M059J (cell line): ENCODE measurements around the gene KRT84. TPM values are rescaled to one million over a fixed set of nuclear protein-coding genes. Genes with fewer than 3 reads are reported as not detected.
A peak's percentile ranks its signal among the peaks of the same experiment; 100 is the strongest.

Source experiments
- DNase-seq: peaks from one replicate; pipeline ENCODE4 v3.0.0-alpha.2; 2012; ENCODE audit warnings: low read depth
- total RNA-seq: library from RNA; depleted of rRNA; stranded (reverse); fragments of >200 nt; shearing (Covaris generic); gene quantifications from 2 replicates; pipeline ENCODE4 v1.2.3, GENCODE V29; 2014

The KRT84 gene
- total RNA-seq, 1 experiment from 2014 or later = not detected

DNA sequence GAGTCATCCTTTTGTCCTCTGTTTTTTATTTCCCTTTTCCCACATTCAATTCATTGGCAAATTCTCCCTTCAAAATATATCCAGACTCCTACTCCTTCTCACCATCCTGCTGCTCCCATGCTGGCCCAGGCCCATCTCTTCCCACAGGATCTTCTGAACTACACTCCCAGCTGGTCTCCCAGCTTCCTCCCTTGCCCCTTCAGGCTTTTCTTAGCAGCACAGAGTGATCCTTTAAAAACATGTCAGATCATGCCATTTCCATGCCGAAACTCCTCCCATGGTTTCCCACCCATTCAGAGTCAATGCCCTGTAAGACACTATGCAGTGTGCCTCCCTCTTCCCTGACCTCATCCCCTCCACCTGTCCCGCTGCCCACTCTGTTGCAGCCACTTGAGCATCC is 2.4 kb upstream of the KRT84 start:
- DNase-seq = no peak

DNA sequence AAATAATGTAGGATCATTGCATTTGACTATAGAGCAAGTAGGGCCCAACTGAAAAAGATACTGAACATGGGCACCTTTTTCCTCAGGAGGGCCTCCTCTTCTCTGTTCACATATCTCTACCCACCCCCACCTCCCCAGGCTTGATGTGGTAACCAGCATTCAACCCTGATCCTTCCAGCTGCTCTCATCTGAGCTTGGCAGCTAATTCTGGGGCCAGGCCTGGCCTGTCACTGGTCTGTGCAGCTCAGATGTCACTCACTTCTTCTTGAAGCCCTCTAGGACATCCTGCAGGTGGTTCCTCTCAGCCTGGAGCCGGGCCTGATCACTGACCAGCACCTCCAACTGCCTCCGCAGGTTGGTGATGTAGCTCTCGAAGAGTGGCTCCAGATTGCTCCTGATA is 2.1 kb downstream of the KRT84 start:
- no peak for DNase-seq

DNA sequence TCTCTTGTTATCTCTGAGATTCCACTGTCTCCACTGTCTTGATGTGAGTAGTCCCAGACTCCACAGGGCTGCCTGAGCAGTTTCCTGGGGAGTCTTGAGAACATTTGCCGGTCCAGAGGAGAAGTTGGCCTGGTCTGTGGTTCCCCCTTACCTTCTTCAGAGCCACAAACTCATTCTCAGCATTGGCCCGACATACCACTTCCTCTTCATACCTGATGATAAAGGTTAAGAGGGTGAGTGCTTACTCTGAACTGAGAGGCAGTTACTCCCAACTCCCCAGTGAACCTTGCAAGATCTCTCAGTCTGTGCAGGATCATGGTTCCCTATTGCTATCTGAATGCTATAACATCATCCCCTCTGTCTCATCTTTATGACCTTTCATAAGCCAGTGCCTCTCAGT is 2.6 kb downstream of the KRT84 start:
- no peak for DNase-seq

DNA sequence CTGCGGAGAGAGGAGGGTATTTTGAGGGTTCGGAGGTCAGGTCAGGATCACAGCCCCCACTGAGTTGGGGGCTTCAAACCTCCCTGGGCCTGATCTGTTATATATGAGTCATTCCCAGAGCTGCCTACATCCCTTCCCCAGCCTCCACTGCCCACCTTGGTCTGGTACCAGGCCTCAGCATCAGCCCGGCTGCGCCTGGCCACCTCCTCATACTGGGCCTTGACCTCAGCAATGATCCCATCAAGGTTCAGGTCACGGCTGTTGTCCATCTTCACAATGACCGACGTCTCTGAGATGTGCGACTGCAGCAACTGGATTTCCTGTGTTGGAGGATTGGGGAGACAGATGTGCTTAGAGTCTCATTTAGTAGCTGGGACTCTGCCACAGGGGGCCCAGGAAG is 4.2 kb downstream of the KRT84 start:
- no peak for DNase-seq

DNA sequence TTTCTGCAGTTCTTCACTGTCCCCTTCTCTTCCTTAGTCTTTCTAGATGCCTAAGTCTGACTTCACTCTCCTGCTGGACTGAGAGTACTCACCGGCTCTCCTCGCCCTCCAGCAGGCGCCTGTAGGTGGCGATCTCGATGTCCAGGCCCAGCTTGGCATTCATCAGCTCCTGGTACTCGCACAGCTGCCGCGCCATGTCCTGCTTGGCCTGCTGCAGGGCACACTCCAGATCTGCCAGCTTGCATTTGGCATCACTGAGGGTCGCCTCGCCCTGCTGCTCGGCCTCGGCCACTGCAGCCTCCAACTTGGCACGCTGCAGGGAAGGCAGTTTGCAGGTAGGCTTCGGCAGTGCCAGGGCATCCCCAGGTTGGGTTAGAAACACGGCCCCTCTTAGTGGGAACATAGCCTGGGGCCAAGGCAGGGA is 5.2 kb downstream of the KRT84 start:
- DNase-seq = peak; percentile 48

DNA sequence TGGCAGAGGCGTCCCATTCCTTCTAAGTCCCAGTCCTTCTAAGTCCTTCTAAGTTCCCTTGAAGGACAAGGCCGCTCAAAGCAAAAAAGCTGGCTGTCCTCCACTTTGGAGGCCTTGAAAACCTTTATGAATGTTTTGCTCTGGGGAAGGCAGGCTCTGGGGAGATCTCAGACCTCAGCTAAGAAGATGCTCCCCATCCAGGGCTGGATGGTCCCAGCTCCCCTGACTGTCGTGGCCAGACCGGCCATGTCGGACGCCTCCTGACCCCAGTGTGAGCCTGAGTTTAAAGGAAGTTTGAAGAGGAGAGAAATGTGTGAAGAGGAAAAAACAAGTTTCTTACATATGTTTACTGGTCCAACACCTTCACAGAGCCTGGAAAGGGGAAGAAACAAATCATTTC is 5.9 kb downstream of the KRT84 start:
- no peak for DNase-seq

DNA sequence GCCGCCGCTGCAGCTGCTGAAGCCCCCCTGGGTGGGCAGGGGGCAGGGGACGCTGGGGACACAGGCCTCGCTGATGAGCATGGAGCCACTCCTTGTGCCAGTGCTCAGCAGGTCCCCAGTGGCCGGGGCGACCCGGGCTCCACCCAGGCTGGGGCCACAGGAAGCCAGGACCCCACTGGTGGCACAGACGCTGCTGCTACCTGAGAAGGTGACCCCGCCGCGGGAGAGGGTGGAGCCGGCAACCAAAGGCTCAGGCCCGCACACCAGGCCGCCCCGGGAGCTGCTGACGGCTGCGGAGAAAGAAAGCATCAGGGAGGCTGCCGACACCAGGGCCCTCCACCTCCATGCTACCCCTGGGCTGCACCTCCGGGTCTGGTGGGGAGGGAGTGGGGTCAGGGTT is 7.4 kb downstream of the KRT84 start:
- no peak for DNase-seq

DNA sequence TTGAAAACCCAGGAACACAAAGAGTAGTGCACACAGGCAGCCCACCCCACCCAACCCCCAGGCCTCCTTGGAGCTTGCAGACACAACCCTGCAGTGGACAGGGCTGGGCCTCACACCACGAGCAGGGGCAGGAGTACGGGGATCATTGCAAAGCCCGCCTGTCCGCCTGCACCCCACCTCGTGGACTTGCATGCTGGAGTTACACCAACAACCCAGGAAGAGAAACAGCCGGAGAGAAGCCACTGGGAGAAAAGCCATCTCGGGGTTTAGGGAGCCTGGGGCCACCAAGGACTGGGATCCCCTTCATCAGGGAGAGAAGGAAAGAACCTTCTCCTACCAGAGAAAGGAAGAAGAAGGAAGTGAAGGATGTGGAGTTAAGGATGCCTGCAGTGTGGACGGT is 8.2 kb downstream of the KRT84 start:
- no peak for DNase-seq

DNA sequence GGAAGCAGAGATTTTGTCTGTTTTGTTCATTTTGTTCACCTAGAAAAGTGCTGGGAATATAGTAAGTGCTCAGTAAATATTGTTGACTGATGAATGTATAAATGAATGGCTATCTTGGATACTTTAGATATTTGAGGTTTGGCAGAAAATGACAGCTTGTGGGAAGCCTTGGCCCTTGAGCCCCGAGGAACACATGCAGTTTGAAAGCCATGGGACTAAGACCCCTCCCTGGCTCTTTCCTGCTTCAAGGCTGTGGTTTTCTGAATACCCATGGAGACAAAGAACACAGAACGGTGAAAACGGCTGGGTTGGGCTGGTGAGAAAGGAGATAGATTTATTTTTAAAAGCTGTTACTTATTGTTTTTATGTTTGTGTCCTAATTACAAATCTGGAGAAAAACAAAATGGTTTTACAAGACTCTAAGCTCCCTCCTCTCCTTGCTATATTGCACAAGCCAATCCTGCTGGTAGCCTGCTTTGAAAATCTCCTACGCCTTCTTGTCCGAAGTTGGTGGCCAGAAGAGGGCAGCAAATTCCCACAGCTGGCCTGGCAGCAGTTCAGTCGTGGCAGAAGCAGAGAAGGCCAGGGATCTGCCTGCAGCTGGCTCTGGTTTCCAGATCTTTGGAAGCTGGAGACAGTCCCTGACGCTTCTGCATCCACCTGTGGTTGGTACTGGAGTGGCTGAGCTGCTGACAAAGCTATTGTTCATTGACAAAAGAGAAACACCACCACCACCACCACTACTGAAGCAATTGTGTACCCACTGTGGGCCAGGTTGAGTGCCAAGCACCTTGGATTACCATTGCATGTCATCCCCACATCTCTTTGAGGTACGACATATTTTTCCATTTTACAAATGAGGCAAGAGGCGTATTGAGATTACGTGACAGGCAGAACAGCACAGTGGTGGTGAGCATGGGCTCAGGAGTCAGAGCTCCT is 13.0 kb downstream of the KRT84 start:
- peak; percentile 75 for DNase-seq

DNA sequence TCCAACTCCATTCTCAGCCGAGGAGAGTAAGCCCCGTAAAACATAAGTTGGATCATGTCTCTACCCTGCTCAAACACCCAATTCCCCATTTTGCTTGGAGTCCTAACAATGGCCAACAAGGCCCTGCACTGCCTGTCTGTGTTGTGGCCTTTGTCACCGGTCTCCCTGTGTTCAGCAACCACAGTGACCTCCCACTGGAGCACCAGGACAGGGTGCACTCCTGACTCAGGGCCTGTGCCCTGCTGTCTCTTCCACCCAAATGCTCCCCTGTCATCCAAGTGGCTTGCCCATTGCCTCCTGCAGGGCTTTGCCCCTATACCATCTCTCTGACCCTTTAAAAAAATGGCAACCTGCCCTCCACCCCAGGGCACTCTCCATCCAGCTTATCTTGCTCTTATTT is 13.7 kb downstream of the KRT84 start:
- no peak for DNase-seq

DNA sequence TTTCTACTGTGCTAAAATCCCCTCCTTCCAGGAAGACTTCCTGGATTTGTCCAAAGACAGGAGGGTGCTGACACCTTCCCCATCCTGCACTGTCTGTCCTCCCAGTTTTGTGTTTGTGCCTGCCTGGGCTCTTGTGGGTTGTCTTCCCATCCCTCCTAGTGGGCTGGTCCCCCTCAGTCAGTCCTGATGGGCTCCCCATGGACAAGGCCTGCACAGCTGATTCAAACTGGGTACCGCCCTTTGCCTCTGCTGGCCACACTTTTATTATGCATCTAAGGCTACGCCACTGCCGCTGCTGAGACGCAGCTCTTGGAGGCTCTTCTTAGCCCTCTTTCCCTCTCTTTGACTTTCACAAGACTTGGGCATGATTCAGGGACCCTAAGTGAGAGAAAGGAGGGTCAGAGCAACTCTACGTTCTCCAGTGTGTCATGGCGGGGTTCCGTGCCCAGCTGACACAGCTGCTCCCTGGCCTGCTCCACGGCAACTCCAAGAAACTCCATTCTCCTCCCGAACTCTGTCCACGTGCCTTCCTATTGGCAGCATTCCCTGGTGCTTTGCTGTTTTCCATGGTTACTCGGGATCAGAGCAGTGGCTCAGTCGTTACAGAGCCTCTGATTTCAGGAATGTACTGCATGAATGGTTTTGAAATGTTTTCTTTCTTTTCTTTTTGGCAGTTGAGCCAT is 14.4 kb downstream of the KRT84 start:
- DNase-seq = peak; percentile 42

DNA sequence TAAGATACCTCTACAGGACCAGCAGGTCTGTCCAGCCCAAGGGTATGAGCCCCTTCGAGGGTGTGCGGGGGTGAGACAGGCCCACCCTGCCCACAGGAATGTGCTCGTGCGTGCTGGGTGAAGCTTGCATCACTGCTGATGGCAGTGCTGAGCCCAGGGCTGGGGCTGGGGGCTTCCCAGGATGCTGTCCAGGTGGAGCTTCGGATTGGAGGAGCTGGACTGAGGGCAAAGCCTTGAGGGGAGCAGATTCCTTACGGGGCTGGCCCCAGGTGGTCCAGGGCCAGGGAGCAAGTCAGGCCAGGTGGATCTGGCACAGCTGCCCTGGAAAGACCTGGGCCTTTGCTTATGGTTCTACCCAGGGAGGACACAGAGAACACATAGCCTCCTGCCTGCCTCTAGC is 15.6 kb downstream of the KRT84 start:
- DNase-seq = no peak

DNA sequence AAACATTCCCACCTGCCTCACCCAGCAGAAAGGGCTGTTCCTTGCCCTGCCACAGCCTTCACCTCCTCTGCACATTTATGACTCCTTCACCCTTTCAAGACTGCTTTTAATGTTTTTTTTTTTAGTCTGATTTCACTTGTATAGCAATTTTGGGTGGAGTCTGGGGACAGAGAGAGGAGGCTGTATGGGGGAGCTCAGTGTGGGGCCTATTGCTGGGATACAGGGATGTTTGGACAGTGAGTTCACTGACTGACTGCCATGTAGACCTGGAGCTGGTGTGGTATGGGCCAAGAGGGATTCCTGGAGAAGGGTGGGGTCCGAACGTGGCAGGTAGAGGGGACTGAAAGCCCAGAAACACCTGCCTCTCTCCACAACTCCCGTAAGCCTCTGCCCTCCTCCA is 16.2 kb downstream of the KRT84 start:
- DNase-seq = peak; percentile 27

DNA sequence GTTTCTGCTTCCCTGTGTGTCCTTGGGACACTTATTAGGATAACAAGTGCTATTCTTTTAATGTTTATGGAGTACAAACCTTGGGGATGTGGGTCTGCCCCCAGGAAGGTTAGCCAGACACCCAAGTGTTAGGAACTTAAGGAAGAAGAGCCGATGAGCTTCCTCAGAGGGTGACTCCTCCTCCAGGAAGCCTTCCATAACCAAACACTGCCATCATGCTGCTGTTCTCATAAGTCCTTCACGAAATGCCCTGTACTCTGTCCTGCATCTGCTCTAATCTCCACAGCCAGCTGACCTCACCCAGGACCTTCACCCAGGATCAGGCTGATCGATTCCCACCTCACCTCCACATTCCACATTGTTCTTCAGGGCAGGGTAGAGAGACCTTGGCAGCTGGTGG is 16.9 kb downstream of the KRT84 start:
- DNase-seq = no peak

DNA sequence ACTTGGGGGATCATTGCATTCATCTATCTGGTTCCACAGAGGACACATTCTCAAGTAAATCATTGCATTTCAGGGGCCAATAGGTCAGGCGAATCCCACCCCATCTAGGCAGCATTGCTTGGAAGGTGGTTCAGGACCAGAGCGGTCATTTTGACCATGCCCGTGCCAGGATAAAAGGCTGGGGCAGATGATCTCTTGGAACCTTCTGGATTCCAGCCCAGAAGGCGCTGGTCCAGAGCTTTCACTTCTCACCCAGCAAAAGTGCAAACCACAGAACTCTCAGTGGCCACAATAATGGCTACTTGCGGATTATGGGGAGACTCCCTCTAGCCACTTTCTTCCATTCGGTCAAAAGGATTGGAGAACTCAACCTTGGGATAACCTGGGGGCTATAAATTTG is 17.6 kb downstream of the KRT84 start:
- peak; percentile 24 for DNase-seq

DNA sequence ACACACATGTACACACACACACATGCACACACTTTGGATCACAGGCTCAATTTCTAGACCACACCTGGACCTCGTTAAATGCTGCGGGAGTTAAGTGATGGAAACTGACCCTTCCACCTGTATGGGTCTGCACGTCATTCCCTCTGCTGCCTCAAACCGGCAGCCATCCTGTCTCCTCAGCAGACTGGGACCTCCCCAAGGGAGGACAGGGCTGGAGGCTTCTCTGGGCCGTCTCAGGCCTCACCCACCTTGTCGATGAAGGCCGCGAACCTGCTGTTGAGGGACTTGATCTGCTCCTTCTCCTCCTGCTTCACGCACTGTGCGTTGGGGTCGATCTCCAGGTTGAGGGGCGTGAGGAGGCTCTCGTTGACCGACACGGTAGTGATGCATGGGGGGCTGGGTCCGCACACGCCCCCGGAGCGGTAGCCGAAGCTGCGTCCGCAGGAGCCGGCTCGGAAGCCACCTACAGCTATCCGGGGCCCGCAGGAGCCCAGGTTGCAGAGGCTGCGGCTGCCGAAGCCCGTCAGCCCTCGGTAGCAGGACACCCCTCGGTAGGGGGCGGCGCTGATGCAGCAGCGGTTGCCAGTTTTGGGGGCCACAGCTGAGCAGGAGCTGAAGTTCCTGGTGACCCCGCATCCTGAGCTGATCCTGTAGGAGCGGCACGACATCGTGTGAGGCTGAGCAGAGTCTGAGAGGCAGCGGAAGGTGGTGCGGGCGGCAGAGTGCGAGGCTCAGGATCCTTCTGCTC is 18.5 kb downstream of the KRT84 start, which contains the start of gene KRT85:
Gene KRT85 (minus strand): TSS at position 744 of the 748 bp plus-strand sequence. CDS start 76 bp downstream, at position 668.
- DNase-seq = no peak

DNA sequence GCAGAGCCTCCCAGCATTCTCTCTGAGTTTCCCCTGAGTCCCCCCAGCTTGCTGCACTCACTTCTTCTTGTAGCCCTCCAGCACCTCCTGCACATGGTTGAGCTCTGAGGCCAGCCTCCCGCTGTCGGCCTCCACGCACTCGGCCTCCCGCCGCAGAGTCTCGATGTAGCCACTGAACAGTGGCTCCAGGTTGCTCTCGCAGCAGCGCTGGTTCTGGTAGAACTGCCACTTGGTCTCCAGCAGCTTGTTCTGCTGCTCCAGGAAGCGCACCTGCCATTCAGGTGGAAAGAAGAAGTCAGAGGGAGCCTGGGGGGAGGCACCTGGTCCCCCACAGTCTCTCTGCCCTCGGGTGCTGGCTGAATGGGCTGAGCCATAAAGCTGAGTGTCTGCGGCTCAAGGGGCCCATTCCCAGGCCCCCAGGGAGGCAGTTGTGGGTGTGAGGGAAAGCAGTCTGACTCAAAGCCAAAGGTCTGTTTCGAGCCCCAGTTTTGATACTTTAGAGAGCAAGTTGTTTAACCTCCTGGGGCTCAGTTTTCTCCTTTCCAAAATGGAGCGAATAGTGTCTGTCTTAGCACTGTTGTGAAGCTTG is 20.5 kb downstream of the KRT84 start:
- DNase-seq = no peak

DNA sequence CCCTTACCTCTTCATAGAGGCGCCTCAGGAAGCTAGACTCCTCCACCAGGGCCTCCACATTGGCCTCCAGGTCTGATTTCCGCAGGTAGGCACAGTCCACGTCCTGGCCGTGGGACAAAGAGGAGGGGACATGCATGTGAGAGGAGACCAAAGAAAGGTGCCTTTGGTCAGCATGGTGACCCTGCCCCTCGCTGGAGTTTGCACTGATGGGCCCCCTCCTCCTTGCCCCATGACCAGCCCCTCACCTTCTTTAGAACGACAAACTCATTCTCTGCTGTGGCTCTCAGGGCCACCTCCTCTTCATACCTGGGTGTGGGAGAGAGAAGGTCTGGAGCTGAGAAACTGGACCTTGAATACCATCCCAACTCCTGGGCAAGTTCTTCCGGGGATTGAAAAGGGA is 21.4 kb downstream of the KRT84 start:
- no peak for DNase-seq

DNA sequence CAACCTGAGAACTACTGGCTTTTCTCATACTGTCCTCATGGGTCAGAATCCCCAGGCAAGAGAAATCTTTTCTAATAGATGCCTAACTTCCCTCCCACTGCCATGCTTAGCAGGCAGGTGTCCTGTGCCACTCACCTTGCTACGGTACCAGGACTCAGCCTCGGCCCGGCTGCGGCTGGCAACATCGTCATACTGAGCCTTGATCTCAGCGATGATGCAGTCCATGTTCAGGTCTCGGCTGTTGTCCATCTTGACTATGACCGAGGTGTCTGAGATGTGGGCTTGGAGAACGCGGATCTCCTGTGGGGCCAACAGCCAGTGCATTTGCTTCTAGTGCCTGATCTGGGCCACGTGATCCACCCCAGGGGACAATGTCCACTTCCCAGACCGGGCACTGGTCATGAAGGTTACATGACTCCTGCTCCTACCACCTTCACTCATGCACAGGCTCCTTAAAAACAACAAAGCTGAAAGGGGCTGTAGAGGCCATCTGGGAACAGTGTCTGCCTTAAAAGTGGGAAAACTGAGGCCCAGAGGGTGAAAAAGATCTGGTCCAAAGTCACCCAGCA is 22.3 kb downstream of the KRT84 start:
- DNase-seq = no peak

DNA sequence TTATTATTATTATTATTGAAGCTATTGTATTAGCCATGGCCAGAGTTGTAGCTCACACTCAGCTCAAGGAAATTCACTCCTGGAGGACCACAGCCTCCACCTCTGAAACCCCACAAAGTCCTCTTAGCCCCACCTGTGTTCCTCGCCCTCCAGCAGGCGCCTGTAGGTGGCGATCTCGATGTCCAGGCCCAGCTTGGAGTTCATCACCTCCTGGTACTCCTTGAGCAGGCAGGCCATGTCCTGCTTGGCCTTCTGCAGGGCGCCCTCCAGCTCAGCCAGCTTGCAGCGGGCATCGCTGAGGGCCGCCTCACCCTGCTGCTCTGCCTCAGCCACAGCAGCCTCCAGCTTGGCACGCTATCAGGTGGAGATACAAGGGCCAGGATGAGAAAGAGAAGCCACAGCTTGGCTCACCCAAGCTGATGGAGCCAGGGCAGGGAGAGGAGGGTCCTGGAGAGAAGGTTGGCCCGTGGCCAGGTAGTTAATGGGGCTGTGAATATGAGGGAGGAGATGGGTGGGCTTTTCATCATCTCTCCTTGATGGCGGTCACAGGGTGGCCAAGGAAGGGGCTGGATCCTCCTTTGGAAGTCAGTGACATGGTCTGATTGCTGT is 23.2 kb downstream of the KRT84 start:
- DNase-seq = no peak

DNA sequence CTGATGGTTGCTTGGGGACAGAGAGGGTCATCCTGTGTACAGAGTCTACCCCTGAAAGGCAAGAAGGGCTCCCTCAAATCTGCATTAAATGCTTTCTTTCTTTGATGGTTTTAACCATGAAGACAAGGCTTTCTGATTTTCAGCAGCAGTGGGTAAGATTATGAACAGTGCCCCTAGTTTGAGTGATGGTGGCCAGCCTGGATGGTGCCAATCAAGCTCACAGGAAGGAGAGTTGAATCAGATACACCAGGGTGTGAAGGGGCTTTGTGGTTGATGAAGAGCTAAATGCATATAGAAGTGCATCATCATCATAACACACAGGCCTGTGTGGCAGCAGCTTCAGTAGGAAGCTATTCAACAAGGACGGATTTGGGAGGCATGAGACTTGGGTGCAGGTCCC is 23.9 kb downstream of the KRT84 start:
- DNase-seq = no peak
